ENCODE measurements around the gene ANKRD29.

ANKRD29 gene

GRCh38 chr18:23661735-23662308, 889 bp downstream of the ANKRD29 start:
- Histone ChIP-seq H4K12ac (ENCODE audit: low read depth, low read length) (no peak overlapping the region), H3K18ac (ENCODE audit: low read length) (no peak overlapping the region), H3K4me3 (ENCODE audit: low read depth, low read length) (peak overlapping the region; percentile 31), H4K91ac (ENCODE audit: low read depth, low read length) (no peak overlapping the region), H2BK12ac (ENCODE audit: low read length) (no peak overlapping the region), H3K4me1 (ENCODE audit: control insufficient read depth in 1 of 2, insufficient read depth in 2 of 2, low read length in 2 of 2) (peaks cover 0 to 7% of the 10 kb centered on the region in 2 experiments), H3K4me2 (ENCODE audit: low read length) (peak overlapping the region; percentile 89), H4K8ac (ENCODE audit: low read depth, low read length) (no peak overlapping the region), H3K4ac (ENCODE audit: low read depth, low read length) (no peak overlapping the region), H3K14ac (ENCODE audit: low read length) (no peak overlapping the region), H3K9me3 (ENCODE audit: insufficient read depth, low read depth, low read length) (peaks cover 2% of the 10 kb centered on the region), H2BK120ac (ENCODE audit: insufficient read depth, low read length, poor library complexity) (no peak overlapping the region), H3K27me3 (ENCODE audit: insufficient read depth, low read length) (peaks cover 24% of the 10 kb centered on the region), H2AK5ac (ENCODE audit: low read length) (no peak overlapping the region), H3K9ac (ENCODE audit: low read length) (no peak overlapping the region), H3K23ac (ENCODE audit: low read length) (no peak overlapping the region), H2AFZ (ENCODE audit: insufficient read depth, low read length, poor library complexity) (no peak overlapping the region), H3K36me3 (ENCODE audit: control insufficient read depth in 1 of 2, insufficient read depth in 2 of 2, low read length in 2 of 2) (no peaks in the 10 kb centered on the region), H2BK5ac (ENCODE audit: low read depth, low read length, poor library complexity) (no peak overlapping the region), H3K79me1 (ENCODE audit: low read length) (no peaks in the 10 kb centered on the region), H3K27ac (ENCODE audit: low read depth, low read length) (no peak overlapping the region), H3K79me2 (ENCODE audit: control insufficient read depth, insufficient read depth, low read length, poor library complexity) (no peaks in the 10 kb centered on the region)
- DNase-seq: no peak
- WGBS (ENCODE audit: extremely low coverage, insufficient coverage, insufficient read length): no CpG with 5 or more reads among the region's 9 CpGs

- H3K4me2 ChIP-seq (ENCODE audit: low read length): no peak overlapping the region
These were observed 4.4 kb downstream of the ANKRD29 start for GRCh38 chr18:23658285-23658684.

GRCh38 chr18:23652232-23652631, 10.5 kb downstream of the ANKRD29 start:
- Histone ChIP-seq H3K23ac (ENCODE audit: low read length) (no peak overlapping the region), H3K9me3 (ENCODE audit: insufficient read depth, low read depth, low read length) (no peaks in the 10 kb centered on the region), H4K91ac (ENCODE audit: low read depth, low read length) (no peak overlapping the region), H3K4ac (ENCODE audit: low read depth, low read length) (no peak overlapping the region), H3K79me1 (ENCODE audit: low read length) (no peaks in the 10 kb centered on the region), H3K4me3 (ENCODE audit: low read depth, low read length) (peak overlapping the region; percentile 25), H3K4me1 (ENCODE audit: control insufficient read depth in 1 of 2, insufficient read depth in 2 of 2, low read length in 2 of 2) (no peaks in the 10 kb centered on the region), H4K12ac (ENCODE audit: low read depth, low read length) (no peak overlapping the region), H4K8ac (ENCODE audit: low read depth, low read length) (no peak overlapping the region), H3K9ac (ENCODE audit: low read length) (no peak overlapping the region), H2BK12ac (ENCODE audit: low read length) (no peak overlapping the region), H2BK5ac (ENCODE audit: low read depth, low read length, poor library complexity) (no peak overlapping the region), H3K36me3 (ENCODE audit: control insufficient read depth in 1 of 2, insufficient read depth in 2 of 2, low read length in 2 of 2) (no peaks in the 10 kb centered on the region), H3K14ac (ENCODE audit: low read length) (no peak overlapping the region), H2AK5ac (ENCODE audit: low read length) (no peak overlapping the region), H3K4me2 (ENCODE audit: low read length) (no peak overlapping the region), H3K79me2 (ENCODE audit: control insufficient read depth, insufficient read depth, low read length, poor library complexity) (no peaks in the 10 kb centered on the region), H2BK120ac (ENCODE audit: insufficient read depth, low read length, poor library complexity) (no peak overlapping the region), H3K27me3 (ENCODE audit: insufficient read depth, low read length) (no peaks in the 10 kb centered on the region), H3K27ac (ENCODE audit: low read depth, low read length) (no peak overlapping the region), H2AFZ (ENCODE audit: insufficient read depth, low read length, poor library complexity) (no peak overlapping the region), H3K18ac (ENCODE audit: low read length) (no peak overlapping the region)
- WGBS (ENCODE audit: extremely low coverage, insufficient coverage, insufficient read length): no CpG with 5 or more reads among the region's 6 CpGs
- DNase-seq: no peak

More at GRCh38 chr18:23658285-23658684, 4.4 kb downstream of the ANKRD29 start:
- Histone ChIP-seq H3K79me1 (ENCODE audit: low read length) (no peaks in the 10 kb centered on the region), H3K18ac (ENCODE audit: low read length) (no peak overlapping the region), H4K12ac (ENCODE audit: low read depth, low read length) (no peak overlapping the region), H2BK5ac (ENCODE audit: low read depth, low read length, poor library complexity) (no peak overlapping the region), H3K27me3 (ENCODE audit: insufficient read depth, low read length) (peaks cover 21% of the 10 kb centered on the region), H3K4ac (ENCODE audit: low read depth, low read length) (no peak overlapping the region), H2BK120ac (ENCODE audit: insufficient read depth, low read length, poor library complexity) (no peak overlapping the region), H3K9ac (ENCODE audit: low read length) (no peak overlapping the region), H3K4me3 (ENCODE audit: low read depth, low read length) (no peak overlapping the region), H2BK12ac (ENCODE audit: low read length) (no peak overlapping the region), H4K8ac (ENCODE audit: low read depth, low read length) (no peak overlapping the region), H3K23ac (ENCODE audit: low read length) (no peak overlapping the region), H3K9me3 (ENCODE audit: insufficient read depth, low read depth, low read length) (peaks cover 2% of the 10 kb centered on the region), H3K79me2 (ENCODE audit: control insufficient read depth, insufficient read depth, low read length, poor library complexity) (no peaks in the 10 kb centered on the region), H2AK5ac (ENCODE audit: low read length) (no peak overlapping the region), H4K91ac (ENCODE audit: low read depth, low read length) (no peak overlapping the region), H3K4me1 (ENCODE audit: control insufficient read depth in 1 of 2, insufficient read depth in 2 of 2, low read length in 2 of 2) (peaks cover 0 to 7% of the 10 kb centered on the region in 2 experiments), H3K27ac (ENCODE audit: low read depth, low read length) (no peak overlapping the region), H3K14ac (ENCODE audit: low read length) (no peak overlapping the region), H2AFZ (ENCODE audit: insufficient read depth, low read length, poor library complexity) (no peak overlapping the region), H3K36me3 (ENCODE audit: control insufficient read depth in 1 of 2, insufficient read depth in 2 of 2, low read length in 2 of 2) (no peaks in the 10 kb centered on the region)
- DNase-seq: peak in 1 of 2 donors; percentile 60
- no CpG with 5 or more reads among the region's 5 CpGs for WGBS (ENCODE audit: extremely low coverage, insufficient coverage, insufficient read length)

GRCh38 chr18:23650968-23651927, 11.5 kb downstream of the ANKRD29 start:
- H3K9ac ChIP-seq (ENCODE audit: low read length): no peak overlapping the region
- H4K8ac ChIP-seq (ENCODE audit: low read depth, low read length): no peak overlapping the region
- H2BK120ac ChIP-seq (ENCODE audit: insufficient read depth, low read length, poor library complexity): no peak overlapping the region
- no peaks in the 10 kb centered on the region for H3K4me1 ChIP-seq (ENCODE audit: control insufficient read depth in 1 of 2, insufficient read depth in 2 of 2, low read length in 2 of 2)
- H3K18ac ChIP-seq (ENCODE audit: low read length): no peak overlapping the region
- no peak overlapping the region for H2AK5ac ChIP-seq (ENCODE audit: low read length)
- no peak overlapping the region for H2AFZ ChIP-seq (ENCODE audit: insufficient read depth, low read length, poor library complexity)
- no peaks in the 10 kb centered on the region for H3K79me1 ChIP-seq (ENCODE audit: low read length)
- DNase-seq: peak; percentile 41 to 84
- H3K36me3 ChIP-seq (ENCODE audit: control insufficient read depth in 1 of 2, insufficient read depth in 2 of 2, low read length in 2 of 2): no peaks in the 10 kb centered on the region
- H2BK12ac ChIP-seq (ENCODE audit: low read length): no peak overlapping the region
- no peak overlapping the region for H3K14ac ChIP-seq (ENCODE audit: low read length)
- H2BK5ac ChIP-seq (ENCODE audit: low read depth, low read length, poor library complexity): no peak overlapping the region
- no peak overlapping the region for H3K4ac ChIP-seq (ENCODE audit: low read depth, low read length)
- H3K27me3 ChIP-seq (ENCODE audit: insufficient read depth, low read length): no peaks in the 10 kb centered on the region
- H3K23ac ChIP-seq (ENCODE audit: low read length): no peak overlapping the region
- no peaks in the 10 kb centered on the region for H3K9me3 ChIP-seq (ENCODE audit: insufficient read depth, low read depth, low read length)
- H3K4me2 ChIP-seq (ENCODE audit: low read length): no peak overlapping the region
- no peaks in the 10 kb centered on the region for H3K79me2 ChIP-seq (ENCODE audit: control insufficient read depth, insufficient read depth, low read length, poor library complexity)
- WGBS (ENCODE audit: extremely low coverage, insufficient coverage, insufficient read length): no CpG with 5 or more reads among the region's 6 CpGs
- no peak overlapping the region for H4K12ac ChIP-seq (ENCODE audit: low read depth, low read length)
- no peak overlapping the region for H3K4me3 ChIP-seq (ENCODE audit: low read depth, low read length)
- no peak overlapping the region for H3K27ac ChIP-seq (ENCODE audit: low read depth, low read length)
- H4K91ac ChIP-seq (ENCODE audit: low read depth, low read length): no peak overlapping the region
